Activated B cell treated with CpG ODN at 0.5 μM for 24 hours (primary cell): ENCODE data around the gene HEPACAM. TPM values are rescaled to one million over a fixed set of nuclear protein-coding genes. Genes with fewer than 3 reads are reported as not detected.

Source experiments
- ATAC-seq: fragments of 200-7000 bp; cut with Tn5 transposase; one replicate; pipeline ENCODE4 v1.10.0; 2021; ENCODE audit warnings: low read depth, mild to moderate bottlenecking, moderate library complexity
- CTCF ChIA-PET: fragments of 350-600 bp; sonication (Branson Sonifier 250); formaldehyde crosslinking; loops from one replicate; lab custom pipeline; 2021; ENCODE audit warnings: antibody characterized with exemption; lab: Charles Lee
- POLR2A ChIA-PET: fragments of 350-600 bp; sonication (Branson Sonifier 250); formaldehyde crosslinking; loops from one replicate; lab custom pipeline; 2021; ENCODE audit warnings: antibody characterized with exemption; lab: Charles Lee
- DNase-seq: peaks from one replicate; pipeline ENCODE4 v3.0.0; 2022
- H3K27ac Mint-ChIP-seq: one replicate; pipeline ENCODE4 v1.8.0; 2020; ENCODE audit warnings: mixed read lengths
- H3K27me3 Mint-ChIP-seq: one replicate; pipeline ENCODE4 v1.8.0; 2021; ENCODE audit warnings: mixed read lengths
- H3K36me3 Mint-ChIP-seq: one replicate; pipeline ENCODE4 v1.8.0; 2021; ENCODE audit warnings: low read depth, mixed read lengths
- H3K4me1 Mint-ChIP-seq: one replicate; pipeline ENCODE4 v1.8.0; 2021; ENCODE audit warnings: mixed read lengths
- H3K4me3 Mint-ChIP-seq: one replicate; pipeline ENCODE4 v1.8.0; 2020; ENCODE audit warnings: mild to moderate bottlenecking, mixed read lengths
- H3K9me3 Mint-ChIP-seq: one replicate; pipeline ENCODE4 v1.8.0; 2020; ENCODE audit warnings: mixed read lengths
- intact Hi-C: fragments of 100-400 bp; cut with micrococcal nuclease; formaldehyde crosslinking; loops from one replicate; pipeline ENCODE4 v1.15.1; 2024
- total RNA-seq: library from RNA; stranded (reverse); gene quantifications from 2 replicates; pipeline ENCODE4 v1.2.3, GENCODE V29; 2022
- TF ChIP-seq, protein P1 (sequence below): fragments of 200-600 bp; IDR thresholded peaks from one replicate; pipeline ENCODE4 v1.8.0; 2022; ENCODE audit warnings: antibody characterized with exemption, mild to moderate bottlenecking

HEPACAM gene
- total RNA-seq, 1 donor from 2014 or later, result not detected

DNA sequence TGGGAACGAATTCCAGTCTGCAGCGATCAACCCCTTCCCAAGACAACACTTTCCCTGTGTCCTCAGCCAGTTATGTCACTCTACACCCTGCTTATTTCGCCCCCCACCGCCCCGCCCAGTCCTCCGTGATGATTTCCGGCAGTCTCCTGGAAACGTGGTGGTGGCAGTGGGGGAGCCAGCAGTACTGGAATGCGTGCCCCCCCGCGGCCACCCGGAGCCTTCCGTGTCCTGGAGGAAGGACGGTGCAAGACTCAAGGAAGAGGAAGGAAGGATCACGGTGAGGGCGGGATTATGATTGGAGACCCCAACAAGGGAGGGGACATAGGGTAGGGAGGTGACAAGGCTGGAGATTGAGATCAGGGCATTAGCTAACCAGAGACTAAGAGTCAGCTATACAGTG, 66.5 kb downstream of the HEPACAM start:
- ChIA-PET POLR2A (no interaction called here), CTCF (no interaction called here)
- Mint-ChIP-seq H3K9me3 (no peaks in the 10 kb centered on the region), H3K4me1 (peaks cover 21% of the 10 kb centered on the region), H3K27me3 (peaks cover 85% of the 10 kb centered on the region), H3K4me3 (no peak overlapping the region), H3K36me3 (no peaks in the 10 kb centered on the region), H3K27ac (no peak overlapping the region)
- TF ChIP-seq, protein P1, sequence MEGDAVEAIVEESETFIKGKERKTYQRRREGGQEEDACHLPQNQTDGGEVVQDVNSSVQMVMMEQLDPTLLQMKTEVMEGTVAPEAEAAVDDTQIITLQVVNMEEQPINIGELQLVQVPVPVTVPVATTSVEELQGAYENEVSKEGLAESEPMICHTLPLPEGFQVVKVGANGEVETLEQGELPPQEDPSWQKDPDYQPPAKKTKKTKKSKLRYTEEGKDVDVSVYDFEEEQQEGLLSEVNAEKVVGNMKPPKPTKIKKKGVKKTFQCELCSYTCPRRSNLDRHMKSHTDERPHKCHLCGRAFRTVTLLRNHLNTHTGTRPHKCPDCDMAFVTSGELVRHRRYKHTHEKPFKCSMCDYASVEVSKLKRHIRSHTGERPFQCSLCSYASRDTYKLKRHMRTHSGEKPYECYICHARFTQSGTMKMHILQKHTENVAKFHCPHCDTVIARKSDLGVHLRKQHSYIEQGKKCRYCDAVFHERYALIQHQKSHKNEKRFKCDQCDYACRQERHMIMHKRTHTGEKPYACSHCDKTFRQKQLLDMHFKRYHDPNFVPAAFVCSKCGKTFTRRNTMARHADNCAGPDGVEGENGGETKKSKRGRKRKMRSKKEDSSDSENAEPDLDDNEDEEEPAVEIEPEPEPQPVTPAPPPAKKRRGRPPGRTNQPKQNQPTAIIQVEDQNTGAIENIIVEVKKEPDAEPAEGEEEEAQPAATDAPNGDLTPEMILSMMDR, result no peak
- DNase-seq (no peak), ATAC-seq (no peak)
- intact Hi-C loops, result loop anchor here (10.0 kb wide), 1 partner anchor 455 kb away; no protein-coding TSS in a partner anchor

Other genes with a start within 250 kb of the HEPACAM start
- 0.69 and 1.0 TPM in 2 replicates for gene NRGN, start 196.1 kb downstream of the HEPACAM start, total RNA-seq
- 0.20 TPM in 2 replicates for gene VSIG2, start 183.8 kb downstream of the HEPACAM start, total RNA-seq
- gene ESAM, start 173.8 kb downstream of the HEPACAM start, total RNA-seq, result 2.3 and 4.0 TPM in 2 replicates
- gene MSANTD2, start 135.6 kb downstream of the HEPACAM start, total RNA-seq, result 17.7 and 21.0 TPM in 2 replicates
- gene ROBO3, start 70.6 kb downstream of the HEPACAM start, total RNA-seq, result 1.0 and 1.5 TPM in 2 replicates
- not detected in 2 replicates for gene ROBO4, start 38.2 kb downstream of the HEPACAM start, total RNA-seq
- gene HEPN1, start 16.8 kb downstream of the HEPACAM start, total RNA-seq, result not detected in 2 replicates
- gene CCDC15, start 18.2 kb upstream of the HEPACAM start, total RNA-seq, result 0.51 and 0.71 TPM in 2 replicates
- gene SLC37A2, start 127.3 kb upstream of the HEPACAM start, total RNA-seq, result 21.3 and 27.5 TPM in 2 replicates
- 18.8 and 20.1 TPM in 2 replicates for gene TMEM218, start 175.6 kb upstream of the HEPACAM start, total RNA-seq
- gene PKNOX2, start 228.7 kb upstream of the HEPACAM start, total RNA-seq, result not detected in 2 replicates